Breast epithelium (tissue), 3 donors: ENCODE results near the gene TRMT1.

Source experiments
- CTCF ChIP-seq, 3 donors: fragments of 450-650 bp; IDR thresholded peaks; one replicate each; pipeline ENCODE4 v1.5.1; 2016 to 2017; ENCODE audit warnings: antibody characterized with exemption in 3 of 3, mild to moderate bottlenecking in 3 of 3, moderate library complexity in 3 of 3
- POLR2A ChIP-seq: fragments of 450-650 bp; IDR thresholded peaks from one replicate; pipeline ENCODE4 v1.6.1; 2016; ENCODE audit warnings: antibody characterized with exemption, mild to moderate bottlenecking, moderate library complexity

- TF ChIP-seq CTCF (IDR thresholded peaks at IDR 0.05) = no peak
- TF ChIP-seq POLR2A = no peak
Measured at GRCh38 chr19:13128583-13128982, 12.0 kb upstream of the TRMT1 start.
